PC-3 (cell line): ENCODE data around the gene CIBAR2.

ENCODE experiments used
- EZH2phosphoT487 ChIP-seq: fragments of 300-600 bp; sonication (generic); IDR thresholded peaks from 2 replicates; pipeline ENCODE4 v1.6.1; 2018; ENCODE audit warnings: mild to moderate bottlenecking, antibody characterized with exemption, low read length, borderline replicate concordance
- TF ChIP-seq, protein P1 (sequence below): fragments of 300-600 bp; sonication (generic); conservative IDR thresholded peaks from 2 replicates; pipeline ENCODE4 v1.5.1; 2017; ENCODE audit warnings: antibody characterized with exemption, low read depth, mild to moderate bottlenecking, low read length

DNA sequence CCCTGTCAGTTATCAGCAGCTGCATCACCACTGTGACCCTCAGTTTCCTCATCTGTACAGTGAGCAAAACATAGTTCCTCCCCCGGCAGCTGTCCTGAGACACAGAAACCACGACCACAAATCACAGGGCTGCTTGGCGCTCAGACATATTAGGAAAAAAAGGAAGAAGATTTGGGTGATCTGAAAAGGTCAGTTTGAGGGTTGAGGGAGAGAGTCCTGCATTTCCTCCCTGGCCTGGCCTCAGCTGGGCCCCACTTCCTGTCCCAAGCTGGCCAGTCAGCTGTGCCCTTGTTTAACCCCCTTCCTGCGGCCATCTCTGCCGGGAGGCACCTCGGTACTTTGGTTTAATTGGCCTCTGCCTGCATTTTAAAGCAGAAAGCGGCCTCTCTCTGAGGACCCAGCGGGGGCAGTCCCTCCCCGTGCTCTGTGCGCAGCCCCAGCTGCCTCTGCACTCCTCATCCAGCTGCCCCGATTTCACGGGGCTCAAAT is 24.0 kb upstream of the CIBAR2 start:
- TF ChIP-seq, protein P1, sequence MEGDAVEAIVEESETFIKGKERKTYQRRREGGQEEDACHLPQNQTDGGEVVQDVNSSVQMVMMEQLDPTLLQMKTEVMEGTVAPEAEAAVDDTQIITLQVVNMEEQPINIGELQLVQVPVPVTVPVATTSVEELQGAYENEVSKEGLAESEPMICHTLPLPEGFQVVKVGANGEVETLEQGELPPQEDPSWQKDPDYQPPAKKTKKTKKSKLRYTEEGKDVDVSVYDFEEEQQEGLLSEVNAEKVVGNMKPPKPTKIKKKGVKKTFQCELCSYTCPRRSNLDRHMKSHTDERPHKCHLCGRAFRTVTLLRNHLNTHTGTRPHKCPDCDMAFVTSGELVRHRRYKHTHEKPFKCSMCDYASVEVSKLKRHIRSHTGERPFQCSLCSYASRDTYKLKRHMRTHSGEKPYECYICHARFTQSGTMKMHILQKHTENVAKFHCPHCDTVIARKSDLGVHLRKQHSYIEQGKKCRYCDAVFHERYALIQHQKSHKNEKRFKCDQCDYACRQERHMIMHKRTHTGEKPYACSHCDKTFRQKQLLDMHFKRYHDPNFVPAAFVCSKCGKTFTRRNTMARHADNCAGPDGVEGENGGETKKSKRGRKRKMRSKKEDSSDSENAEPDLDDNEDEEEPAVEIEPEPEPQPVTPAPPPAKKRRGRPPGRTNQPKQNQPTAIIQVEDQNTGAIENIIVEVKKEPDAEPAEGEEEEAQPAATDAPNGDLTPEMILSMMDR = no peak
- no peak for TF ChIP-seq EZH2phosphoT487
